HG02571 (cell line): Measurements from ENCODE around the gene TOP3A.
"Not testable (repeated sequence)": the region's sequence is repeated elsewhere in the genome, so short reads cannot be mapped to it uniquely, and the experiment has no call there.

Experiments used
- ATAC-seq: cut with Tn5 transposase; IDR thresholded peaks from one replicate; pipeline ENCODE4 v1.9.1; 2021; ENCODE audit warnings: mild to moderate bottlenecking, moderate library complexity; ENCODE audit not compliant: unreplicated experiment

Gene TOP3A, protein sequence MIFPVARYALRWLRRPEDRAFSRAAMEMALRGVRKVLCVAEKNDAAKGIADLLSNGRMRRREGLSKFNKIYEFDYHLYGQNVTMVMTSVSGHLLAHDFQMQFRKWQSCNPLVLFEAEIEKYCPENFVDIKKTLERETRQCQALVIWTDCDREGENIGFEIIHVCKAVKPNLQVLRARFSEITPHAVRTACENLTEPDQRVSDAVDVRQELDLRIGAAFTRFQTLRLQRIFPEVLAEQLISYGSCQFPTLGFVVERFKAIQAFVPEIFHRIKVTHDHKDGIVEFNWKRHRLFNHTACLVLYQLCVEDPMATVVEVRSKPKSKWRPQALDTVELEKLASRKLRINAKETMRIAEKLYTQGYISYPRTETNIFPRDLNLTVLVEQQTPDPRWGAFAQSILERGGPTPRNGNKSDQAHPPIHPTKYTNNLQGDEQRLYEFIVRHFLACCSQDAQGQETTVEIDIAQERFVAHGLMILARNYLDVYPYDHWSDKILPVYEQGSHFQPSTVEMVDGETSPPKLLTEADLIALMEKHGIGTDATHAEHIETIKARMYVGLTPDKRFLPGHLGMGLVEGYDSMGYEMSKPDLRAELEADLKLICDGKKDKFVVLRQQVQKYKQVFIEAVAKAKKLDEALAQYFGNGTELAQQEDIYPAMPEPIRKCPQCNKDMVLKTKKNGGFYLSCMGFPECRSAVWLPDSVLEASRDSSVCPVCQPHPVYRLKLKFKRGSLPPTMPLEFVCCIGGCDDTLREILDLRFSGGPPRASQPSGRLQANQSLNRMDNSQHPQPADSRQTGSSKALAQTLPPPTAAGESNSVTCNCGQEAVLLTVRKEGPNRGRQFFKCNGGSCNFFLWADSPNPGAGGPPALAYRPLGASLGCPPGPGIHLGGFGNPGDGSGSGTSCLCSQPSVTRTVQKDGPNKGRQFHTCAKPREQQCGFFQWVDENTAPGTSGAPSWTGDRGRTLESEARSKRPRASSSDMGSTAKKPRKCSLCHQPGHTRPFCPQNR

DNA sequence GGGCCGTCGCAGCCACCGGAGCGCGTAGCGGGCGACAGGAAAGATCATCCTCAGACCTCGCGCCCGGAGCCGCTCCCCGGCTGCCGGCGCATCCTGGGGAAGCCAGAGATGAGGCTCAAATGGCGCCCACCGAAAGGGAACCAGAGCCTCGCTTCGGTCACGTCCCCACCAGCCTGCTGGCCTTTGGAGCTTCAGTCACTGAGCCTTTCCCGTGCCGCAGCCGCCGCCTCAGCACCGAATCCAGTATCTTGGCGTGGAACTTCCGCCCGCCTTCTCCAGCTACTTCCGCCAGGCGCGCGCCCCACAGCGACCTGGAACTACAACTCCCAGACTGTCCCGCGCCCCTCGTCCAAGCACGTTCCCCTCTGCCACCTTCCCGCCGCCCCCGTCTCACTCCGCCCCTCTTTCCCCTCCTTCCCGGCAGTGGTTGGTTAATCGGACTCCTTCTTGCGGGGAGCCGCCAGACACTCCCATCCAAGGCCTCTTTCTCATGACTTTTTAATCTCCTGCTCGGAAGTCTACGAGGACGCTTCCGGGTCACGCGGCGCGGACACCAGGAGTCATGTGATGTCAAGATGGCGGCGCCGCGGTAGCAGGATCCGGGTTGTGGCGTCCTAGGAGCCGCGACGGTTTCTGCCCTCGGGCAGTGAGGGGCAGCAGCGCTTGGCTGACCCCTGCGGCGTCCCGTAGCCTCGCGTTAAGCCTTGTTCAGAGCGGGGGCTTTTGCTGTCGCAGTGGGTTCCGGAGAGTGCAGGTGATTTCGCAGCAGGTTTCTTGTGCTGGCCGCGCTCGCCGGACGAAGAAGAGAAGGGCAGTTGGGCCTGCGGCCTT, at the start of gene TOP3A, which contains the start of gene SMCR8:
Gene TOP3A, minus strand, starts transcription at position 264 of the 831 bp plus-strand sequence. Its CDS starts 216 bp downstream, at position 48.
Gene SMCR8, plus strand, starts transcription at position 563 of the 831 bp plus-strand sequence. CDS start 497 bp downstream, outside the sequence.
- ATAC-seq = peak; percentile 87

DNA sequence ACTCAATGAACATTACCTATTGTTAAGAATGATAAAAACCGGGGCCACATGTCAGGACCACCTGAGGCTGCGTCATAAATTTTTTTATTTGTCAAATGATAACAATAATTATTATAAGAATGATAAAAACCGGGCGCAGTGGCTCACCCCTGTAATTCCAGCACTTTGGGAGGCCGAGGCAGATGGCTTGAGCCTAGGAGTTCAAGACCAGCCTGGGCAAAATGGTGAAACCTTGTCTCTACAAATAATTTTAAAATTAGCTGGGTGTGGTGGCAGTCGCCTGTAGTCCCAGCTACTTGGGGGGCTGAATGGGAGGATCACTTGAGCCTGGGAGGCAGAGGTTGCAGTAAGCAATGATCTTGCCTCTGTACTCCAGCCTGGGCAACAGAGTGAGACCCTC, 49.4 kb upstream of the TOP3A start:
- ATAC-seq = no peak

DNA sequence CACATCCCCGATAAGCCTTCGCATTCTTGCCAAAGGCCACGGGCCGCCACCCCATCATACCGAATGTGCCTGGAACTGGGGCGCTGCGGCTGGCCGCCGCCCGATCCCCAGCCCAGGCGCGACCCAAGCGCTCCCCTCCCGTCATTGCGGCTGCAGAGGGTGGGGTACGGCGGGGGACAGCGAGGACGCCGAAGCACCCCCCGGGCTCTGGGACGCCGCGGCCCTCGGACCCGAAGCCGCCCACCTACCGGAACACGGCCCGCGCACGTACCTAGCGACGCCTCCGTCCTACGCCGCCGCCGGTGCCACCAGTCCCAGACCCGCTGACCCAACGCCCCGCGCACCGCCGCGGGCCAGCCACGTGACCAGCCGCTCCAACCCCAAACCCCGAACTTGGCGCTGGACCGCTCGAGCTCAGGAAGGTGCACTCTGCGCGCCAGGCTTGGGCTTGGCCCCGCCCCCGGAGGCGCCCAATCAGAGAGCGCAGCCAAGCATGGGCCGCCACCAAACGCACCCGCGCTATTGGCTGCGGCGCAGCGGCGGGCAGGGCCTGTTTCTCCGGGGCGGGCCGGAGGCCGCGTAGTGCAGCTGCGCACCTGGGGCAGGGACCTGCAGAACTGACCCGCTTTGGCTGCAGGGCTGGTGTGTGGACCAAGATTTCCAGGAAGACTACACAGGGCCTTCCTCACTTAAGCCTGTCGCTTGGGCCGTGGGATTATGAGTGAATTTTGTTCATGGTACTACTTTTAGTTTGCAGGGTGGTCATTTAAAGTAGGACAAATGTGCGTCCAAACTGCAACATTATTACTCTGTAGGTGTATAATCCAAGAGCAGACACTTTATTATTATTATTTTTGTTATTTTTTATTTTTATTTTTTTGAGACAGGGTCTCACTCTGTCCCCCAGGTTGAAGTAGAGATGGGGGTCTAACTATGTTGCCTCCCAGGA, 48.6 kb upstream of the TOP3A start, which contains the start of gene SHMT1:
Gene SHMT1, minus strand, starts transcription at position 450 of the 949 bp plus-strand sequence. CDS start 7,569 bp downstream, outside the sequence.
- ATAC-seq = peak; percentile 98

DNA sequence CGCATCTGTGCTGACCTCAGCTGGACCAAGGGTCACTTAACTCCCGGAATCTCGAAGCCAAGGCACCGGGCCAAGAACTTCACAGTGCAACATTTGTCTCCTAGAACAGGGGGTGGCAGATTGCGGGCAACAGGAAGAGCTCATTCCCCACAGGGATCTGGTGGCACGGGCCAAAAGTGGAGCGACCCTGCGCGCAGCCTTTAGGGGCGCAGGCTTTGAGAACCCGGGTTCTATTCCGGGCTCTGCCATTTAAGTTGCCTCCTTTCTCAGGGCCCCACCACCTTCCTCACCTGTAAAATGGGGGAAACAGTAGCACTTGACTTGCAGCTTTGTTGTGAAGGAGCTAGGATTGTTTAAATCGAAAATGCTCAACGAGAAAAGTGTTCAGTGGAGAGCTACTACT, 47.9 kb upstream of the TOP3A start:
- ATAC-seq = no peak

DNA sequence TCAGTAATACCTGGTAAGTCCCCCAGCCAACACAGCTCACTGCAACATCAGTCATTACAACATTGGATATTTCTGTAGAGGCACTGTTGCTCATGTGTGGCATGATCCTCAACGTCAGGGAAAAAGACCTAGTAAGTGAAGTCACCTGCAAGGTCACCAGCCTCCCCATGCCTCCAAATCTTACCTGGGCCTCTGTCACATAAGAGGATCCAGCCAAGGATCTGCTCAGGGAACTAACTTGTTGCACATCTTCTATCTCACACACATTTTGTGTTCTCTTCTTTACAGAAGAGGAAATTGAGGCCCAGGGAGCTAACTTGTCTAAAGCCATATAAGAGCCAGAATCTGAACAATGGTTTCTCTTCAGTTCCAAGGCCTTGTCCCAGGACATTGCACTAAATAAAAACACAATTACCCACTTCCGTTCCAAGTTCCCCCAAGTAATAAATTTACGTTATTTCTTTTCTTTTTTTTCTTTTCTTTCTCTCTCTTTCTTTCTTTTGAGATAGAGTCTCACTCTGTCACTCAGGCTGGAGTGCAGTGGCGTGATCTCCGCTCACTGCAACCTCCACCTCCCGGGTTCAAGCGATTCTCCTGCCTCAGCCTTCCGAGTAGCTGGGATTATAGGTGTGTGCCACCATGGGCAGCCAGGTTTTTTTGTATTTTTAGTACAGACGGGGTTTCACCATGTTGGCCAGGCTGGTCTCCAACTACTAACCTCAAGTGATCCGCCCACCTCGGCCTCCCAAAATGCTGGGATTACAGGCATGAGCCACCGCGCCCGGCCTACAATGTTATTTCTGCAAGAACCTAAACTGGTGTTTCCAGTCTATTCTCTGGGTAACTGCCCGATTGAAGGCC, 47.3 kb upstream of the TOP3A start:
- ATAC-seq = no peak

DNA sequence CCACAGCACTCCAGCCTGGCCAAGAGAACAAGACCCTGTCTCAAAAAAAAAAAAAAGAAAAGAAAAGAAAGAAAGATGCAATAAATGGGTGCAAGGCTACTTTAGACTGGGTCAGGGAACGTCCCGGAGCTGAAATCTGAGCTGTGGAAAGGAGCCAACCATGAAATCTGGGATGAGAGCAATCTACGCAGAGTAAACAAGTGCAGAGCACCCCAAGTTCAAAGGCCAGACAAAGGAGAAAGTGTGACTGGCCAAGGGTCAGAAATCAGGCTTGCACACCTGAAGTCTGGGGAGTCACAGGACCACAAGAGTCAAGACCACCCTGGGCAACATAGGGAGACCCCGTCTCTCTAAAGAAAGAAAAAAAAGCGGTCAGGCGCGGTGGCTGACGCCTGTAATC, 45.7 kb upstream of the TOP3A start:
- no peak for ATAC-seq

DNA sequence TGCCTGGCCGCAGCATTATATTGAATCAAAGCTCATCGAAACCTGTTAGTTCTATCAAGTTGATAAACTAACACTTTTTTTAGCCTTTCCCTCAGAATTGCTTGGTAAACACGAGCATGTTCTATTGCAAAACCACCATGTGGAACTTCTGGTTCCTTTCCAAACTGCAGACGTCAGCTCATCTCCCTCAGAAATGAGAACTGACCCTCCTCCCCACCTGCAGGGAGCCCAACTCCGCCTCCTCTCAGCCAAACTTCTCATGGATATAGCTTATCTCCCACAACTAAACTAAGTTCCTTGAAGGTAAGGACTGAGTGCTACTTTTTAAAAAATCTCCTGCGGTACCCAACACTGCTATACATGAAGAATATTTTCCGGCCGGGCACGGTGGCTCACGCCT, 41.8 kb upstream of the TOP3A start:
- ATAC-seq = no peak

DNA sequence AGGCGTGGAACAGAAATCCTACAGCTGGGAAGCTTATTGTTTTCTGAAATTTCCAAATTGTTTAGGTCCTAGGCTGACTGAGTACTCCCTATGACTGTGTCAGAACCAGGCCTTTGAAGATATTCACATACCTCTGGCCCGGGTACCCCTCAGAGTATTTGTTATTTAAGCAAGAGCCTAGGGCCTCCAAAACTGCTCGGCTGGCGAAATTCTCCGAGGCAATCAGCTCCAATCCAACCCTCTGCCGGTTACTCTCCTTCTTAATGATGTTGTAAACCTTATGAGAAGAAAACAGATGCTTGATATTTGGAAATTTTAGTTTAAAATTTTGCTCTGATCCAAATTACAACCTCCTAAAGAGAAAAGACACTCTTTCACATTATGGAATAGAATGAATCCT, 38.7 kb upstream of the TOP3A start:
- no peak for ATAC-seq

DNA sequence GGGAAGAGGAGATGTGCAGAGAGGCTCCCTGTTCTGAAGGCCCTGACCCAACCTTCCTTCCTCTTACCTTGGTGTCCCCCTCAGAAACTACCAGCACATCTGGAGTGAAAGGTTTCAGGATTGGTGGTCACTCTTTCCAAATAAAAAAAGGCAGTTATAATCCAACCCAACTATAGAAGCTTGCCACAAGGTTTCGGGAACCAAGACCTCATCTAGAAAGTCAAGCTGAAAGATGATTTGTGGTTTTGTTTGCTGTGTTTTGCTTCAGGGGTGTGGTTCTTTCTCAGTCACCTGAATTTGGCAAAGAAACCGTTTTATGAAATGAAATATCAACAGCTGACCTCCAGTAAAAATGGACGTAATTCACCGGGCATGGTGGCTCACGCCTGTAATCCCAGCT, 29.2 kb upstream of the TOP3A start:
- ATAC-seq = no peak

DNA sequence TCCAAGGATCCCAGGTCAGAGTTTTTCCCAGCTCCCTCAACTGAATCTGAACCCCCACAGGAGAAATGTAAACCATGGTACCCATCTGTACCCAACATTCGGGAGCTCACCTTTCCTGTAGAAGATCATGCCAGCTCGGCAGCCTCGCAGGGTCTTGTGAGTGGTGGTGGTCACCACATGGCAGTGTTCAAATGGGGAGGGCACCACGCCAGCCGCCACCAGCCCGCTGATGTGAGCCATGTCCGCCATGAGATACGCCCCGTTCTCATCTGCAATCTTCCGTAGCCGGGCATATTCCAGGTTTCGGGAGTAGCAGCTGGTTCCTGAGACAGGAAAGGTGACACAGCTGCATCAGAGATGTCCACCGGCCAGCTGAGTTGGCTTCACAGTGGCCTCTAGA, 25.1 kb upstream of the TOP3A start:
- ATAC-seq = no peak

DNA sequence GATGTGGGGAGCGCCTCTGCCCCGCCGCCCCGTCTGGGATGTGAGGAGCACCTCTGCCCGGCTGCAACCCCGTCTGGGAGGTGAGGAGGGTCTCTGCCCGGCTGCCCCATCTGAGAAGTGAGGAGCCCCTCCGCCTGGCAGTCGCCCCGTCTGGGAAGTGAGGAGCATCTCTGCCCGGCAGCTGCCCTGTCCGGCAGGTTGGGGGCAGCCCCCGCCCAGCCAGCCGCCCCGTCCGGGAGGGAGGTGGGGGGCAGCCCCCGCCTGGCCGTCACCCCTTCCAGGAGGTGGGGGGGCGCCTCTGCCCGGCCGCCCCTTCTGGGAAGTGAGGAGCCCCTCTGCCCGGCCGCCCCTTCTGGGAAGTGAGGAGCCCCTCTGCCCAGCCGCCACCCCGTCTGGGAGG, 23.4 kb upstream of the TOP3A start:
- not testable (repeated sequence) for ATAC-seq

DNA sequence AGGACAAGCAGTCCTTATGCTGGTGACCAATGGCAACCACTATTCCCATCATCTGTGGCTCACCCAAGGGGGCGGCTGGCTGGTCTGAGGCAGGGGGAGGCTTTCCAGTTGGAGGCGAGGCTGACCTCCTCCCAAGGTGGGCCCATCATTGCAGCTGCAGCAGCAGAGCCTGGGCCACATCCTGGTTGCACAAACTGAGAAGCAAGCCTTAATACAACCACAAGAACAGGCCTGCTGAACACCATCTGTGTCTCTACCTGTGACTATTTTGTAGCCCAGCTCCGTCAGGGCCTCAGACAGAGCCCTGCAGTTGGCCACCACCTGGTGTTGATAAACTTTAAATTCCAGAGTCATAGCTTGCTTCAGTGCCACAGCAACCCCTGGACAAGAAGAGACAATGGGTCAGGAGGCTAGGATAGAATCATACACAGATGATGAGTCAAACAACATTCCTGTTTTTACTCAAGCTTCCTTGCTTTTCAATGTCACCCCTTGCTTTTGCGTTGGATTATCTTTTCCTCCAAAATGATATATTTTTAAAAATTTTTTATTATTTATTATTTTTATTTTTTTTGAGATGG, 18.2 kb upstream of the TOP3A start:
- ATAC-seq = no peak

DNA sequence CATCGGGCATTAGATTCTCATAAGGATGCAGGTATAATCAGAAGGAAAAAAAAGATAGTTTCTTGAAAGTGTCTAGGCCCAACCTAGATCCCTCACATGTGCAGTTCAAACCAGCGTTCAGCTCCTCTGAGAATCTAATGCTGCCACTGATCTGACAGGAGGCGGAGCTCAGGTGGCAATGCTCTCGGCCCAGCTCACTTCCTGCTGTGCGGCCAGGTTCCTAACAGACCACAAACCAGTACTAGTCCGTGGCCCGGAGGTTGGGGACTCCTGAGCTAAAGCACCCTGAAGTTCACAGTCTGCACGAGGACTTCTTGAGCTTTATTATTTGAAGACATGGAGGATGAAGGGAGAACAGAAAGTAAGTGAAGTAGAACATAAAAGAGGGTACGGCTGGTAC, 17.1 kb upstream of the TOP3A start:
- no peak for ATAC-seq

DNA sequence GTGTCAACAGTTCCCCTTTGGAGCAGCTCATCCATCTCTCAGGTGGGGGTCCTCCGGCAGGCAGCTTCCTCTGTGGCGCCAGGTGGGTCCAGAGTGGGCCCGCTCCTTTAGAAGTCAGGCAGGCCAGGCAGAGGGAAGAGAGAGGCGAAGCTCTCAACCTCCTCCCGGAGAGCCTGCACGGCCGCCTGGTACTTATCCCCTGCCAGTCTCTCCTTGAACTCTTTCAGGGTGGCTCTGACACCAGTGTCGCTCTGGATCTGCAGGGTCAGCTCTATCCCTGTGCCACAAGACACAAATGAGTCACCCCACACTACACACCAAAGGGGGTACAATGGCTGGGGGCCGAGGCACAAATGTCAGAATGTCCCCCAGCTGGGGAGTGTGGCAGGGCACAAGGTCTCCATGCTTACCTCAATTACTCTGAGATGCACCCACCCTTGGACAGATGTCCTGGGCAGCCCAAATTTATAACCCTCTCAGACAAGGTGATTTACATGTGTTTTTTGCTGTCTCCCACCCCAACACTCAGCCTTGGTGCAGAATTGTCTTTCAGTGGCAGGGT, 13.9 kb upstream of the TOP3A start:
- no peak for ATAC-seq

DNA sequence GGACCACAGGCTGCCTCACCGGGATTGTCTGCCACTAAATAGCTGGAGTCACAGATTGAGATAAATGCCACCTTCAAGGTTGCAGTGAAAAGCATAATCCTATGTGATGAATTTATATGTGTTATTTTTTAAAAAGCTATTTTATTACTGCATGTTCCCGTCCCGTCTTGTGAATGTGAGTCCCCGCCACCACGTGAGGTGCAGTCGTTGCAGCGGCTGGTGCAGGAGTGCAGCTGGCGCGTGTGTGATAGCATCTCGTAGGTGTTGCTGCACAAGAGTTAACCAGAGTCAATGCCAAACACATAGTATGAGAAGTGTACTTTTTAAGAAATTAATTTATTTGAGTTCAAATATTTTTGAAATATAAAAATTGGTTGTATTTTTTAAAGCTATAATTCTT, 12.8 kb upstream of the TOP3A start:
- no peak for ATAC-seq

DNA sequence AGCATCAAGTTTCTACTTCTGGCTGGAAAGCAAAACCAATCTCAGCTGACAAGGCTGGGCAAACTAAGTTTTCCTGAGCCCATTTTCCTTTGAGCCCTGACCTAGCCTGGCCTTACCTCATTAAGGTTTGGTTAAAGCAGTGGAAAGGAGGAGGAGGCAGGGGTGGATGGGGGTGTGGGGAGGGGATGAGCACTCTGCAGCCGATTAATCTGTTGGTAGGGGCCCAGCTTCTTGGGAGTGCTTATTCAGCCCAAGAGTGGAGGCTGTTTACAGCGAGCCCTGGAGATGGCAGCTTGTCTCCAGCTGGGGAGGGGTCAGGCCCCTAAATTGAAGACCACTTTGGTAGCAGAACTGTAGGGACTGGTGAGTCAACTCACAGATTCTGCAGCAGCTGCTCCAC, 12.3 kb upstream of the TOP3A start:
- no peak for ATAC-seq

DNA sequence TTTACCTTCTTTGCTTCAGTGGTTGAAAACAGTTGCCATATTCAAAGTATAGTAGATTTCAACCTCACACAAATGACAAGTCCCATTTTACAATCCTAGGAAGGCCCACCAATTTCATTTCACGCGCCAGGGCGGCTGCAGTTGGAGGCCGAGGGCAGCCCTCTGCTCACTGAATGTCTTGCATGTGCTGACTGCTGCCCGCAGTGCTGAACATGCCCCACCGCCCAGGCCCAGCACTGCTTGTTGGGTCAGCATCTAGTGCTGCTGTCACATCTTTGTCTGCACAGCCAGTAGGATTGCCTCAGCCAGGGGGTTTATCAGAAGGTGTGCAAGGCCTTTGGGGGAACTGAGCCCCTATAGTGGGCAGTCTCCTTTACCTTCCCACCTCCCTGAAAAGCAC, 11.8 kb upstream of the TOP3A start:
- no peak for ATAC-seq

DNA sequence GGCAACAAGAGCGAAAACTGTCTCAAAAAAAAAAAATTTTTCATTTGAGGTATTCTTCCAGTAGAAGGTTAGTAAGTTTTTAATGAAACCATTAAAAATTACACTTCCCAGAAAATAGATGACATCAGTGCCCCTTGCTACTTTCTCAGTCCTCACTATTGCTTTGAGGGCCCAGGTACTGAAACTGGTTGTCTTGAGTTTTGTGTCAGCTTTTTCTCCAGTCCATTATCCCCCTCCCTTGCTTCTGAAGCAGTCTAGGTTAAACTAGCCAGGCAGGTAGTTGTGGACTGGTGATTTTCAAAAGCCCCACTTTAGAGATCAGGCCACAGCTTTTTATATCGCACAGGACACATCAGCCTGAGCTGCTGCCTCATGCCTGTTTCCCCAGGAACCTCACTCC, 11.2 kb upstream of the TOP3A start:
- no peak for ATAC-seq
